CD4-positive, alpha-beta T cell treated with Interleukin-17A for 4 hours (primary cell): ENCODE results near the gene FCRLA.
"Not testable (repeated sequence)": the region's sequence is repeated elsewhere in the genome, so short reads cannot be mapped to it uniquely, and the experiment has no call there.

Source experiments
- DNase-seq: peaks from one replicate; pipeline ENCODE4 v3.0.0-alpha.2; 2020; ENCODE audit warnings: mixed read lengths

FCRLA gene

DNA sequence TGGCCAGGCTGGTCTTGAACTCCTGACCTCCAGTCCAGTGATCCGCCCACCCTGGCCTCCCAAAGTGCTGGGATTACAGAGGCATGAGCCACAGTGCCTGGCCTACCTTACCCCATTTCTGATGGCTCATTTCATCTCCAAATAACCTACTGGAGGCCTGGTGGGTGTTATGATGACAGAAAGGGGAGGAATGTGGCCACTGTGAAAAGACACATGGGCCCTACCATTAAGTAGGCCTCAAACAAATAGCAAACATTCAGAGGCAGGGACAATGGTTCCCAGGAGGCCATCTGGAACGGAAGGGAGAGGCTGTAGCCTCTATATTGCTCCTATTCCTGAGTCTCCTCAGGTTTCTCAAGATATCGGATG, 932 bp upstream of the FCRLA start:
- DNase-seq: no peak

DNA sequence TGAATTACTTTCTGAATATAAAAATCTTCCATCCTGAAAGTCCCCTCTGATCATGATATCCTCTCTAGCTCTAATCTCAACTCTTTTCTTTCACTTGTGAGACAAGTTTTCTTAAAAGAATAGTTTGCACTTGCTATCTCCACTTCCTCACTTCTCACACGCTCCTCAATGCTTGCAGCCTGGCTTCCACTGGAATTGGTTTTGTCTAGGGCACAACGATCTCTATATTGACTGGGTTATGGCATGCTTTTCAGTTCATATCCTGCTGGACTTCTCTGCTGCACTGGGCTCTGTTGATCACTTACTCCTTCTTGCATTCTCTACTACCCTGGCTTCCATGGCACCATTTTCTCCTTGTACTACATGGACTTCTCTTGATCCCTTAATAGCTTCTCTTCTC, 474 bp downstream of the FCRLA start:
- DNase-seq: no peak

DNA sequence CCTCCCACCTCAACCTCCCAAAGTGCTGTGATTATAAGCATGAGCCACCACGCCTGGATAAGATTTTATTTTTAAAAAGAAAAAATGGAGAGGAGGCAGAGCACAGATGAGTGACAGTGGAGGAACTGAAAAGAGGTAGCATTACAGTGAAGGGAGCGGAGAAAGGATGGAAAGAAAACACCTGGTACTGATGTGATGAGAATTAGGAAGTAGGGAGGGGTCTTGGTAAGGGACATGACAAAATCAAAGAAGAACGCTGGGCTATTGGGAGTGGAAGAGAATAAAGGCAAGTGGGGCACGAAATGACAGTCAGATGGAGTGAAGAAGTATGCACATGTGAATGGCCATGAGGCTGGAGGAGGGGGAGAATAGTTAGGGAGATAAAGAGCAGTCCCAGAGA, 2.3 kb downstream of the FCRLA start:
- DNase-seq: no peak

DNA sequence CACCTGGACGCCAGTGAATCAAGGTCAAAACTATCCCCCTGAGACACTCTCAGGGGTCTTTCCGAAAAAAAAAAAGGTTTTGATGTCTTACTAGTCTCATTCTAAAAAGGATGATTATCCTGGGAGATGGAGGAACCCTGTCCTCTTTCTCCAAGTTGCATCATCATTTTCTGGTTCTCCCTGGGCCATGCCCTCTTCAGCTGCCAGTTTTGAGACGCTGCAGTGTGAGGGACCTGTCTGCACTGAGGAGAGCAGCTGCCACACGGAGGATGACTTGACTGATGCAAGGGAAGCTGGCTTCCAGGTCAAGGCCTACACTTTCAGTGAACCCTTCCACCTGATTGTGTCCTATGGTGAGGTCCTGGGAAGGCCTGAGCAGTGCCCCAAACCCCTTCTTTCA, 3.5 kb downstream of the FCRLA start:
- DNase-seq: no peak

DNA sequence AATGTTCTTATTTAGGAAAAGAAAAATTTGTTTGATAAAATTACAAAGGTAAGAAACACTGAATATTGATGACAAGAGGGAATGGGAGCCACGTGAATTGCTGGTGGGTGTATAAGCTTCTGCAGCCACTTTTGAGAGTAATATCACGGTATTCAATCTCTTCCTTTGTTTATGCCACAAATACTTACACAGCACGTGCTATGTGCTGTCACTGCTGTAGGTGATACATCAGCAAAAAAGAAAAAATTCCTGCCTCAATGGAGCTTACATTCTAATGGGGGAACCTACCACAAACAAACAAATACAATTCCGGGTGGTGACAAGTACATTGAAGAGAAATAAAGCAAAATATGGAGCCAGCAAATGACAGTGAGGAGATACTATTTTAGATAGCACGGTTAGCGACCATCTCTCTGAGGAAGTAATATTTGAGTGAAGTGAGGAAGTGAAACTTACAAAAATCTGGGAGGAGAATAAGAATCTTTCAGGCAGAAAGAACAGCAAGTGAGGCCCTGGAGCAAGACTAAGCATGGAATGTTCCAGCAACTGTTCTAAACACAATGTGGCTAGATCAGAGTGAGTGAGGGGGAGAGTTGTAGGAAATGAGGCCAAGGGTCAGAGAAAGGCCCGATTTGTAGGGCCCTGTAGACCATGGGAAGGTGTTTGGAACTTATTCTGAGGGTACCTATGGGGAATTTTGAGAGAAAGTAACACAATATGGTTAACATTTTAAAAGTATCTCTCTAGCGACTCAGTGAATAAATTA, 11.7 kb downstream of the FCRLA start:
- DNase-seq: no peak

DNA sequence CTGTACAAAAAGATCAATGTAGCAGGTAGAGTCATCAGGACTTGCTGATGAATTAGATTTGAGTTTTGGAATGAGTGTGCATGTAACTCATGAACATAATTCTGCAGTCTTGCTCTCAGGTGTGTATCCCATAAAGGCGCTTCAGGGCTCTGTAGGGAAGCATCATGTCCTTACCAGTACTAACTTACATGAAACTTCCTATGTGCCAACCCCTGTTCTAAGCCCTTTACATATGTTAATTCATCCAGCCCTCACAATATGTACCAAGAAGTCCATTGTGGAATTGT, 12.2 kb downstream of the FCRLA start:
- DNase-seq: no peak

DNA sequence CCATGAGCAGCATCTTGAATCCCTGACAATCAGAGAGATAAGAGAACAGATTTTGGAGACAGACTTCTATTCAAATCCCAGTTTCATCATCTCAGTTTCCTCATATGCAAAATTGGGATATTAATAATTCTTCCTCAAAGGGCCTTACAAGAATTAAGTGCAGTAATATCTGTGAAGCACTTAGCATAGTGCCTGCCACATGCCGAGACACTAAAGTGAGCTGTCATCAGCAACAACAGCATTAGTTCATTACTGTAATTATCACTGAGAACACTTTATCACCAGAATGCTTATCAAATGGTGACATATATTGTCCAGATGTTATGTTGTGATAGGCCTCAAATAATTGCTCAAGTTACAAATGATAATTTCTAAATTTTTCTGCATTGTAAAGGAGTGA, 13.4 kb downstream of the FCRLA start:
- no peak for DNase-seq

DNA sequence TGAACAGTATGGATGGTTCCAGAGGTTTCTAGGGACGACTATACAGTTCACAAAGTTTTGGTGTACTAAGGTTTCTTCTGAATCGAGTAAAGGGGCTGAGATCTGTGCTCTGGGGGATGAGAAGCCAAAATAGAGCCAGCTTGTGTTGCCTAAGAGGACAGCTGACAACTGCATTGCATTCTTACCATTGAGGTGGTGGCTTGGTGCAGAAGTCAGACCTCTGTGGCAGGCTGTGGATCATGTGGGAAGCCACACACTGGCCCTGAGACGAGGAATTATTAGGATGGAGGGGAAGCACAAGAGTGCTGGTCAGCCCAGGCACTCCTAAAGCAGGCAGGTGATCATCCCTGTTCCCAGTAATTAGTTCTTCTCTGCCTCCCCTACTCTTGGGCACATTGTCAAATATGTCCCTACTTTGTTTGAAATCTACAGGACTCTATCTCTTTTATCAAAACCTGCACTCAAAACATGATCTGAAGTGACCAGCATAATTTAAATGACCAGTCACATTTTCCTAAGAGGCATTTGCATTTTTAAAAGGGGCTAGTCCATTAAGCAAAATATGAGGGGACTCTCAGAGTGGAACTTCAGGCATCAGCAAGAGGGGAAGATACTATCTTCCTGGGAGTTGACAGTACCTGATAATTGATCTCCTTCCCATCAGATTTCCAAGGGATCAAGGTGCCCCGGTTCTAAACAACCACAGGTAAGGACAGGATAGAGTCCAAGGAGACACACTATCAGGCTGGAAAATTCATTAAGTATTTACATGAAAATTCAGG, 14.1 kb downstream of the FCRLA start, which contains the start of gene FCRLB:
FCRLB (plus strand) TSS at position 589 of the 782 bp plus-strand sequence. CDS start 1,129 bp downstream, outside the sequence.
- no peak for DNase-seq

DNA sequence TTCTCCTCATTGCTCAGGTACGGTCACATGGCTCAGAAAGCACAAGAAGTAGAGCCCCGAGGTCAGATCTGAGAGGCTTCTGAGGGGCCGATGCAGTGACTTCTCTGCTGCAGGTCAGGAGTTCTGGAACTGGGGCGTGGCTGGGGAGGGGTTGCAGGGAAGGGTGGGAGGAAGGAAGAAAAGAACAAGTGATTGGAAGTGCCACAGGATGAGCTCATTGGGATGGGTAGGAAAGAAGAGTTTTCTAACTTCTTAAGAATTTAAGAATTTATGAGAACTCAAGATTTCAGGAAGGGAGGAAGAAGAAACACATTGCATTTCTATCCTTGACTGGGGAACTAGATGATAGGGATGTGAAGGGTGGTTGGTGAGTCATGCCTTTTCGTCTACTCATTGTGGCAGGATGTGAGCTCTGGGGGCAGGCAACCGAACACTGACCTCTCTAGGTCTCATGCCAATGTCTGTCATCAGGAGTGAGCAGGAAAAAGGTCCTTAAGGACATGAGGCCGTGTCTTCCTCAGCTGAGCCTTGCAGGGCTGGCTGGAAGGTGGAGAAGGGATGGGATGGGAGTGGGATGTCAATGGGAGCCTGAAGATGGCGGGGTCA, 14.8 kb downstream of the FCRLA start:
- DNase-seq: no peak

DNA sequence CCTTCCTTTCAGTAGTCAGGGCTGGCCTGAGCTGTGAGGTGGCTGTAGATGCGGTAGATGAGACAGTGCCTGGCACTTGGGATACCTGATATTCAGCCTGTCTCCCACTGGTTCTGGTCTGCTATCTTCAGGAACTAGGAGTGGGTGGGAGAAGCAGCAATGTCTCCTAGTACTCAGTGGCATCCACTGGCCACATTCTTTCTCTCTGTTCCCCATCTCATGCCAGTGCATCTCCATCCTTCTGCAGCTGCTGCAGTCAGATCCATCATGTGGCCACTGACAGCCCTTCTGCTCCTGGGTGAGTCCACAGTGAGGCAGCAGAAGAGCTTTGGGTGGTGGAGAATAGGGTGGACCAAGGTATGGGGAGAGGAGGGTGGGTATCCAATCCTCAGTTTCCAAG, 15.4 kb downstream of the FCRLA start:
- no peak for DNase-seq

DNA sequence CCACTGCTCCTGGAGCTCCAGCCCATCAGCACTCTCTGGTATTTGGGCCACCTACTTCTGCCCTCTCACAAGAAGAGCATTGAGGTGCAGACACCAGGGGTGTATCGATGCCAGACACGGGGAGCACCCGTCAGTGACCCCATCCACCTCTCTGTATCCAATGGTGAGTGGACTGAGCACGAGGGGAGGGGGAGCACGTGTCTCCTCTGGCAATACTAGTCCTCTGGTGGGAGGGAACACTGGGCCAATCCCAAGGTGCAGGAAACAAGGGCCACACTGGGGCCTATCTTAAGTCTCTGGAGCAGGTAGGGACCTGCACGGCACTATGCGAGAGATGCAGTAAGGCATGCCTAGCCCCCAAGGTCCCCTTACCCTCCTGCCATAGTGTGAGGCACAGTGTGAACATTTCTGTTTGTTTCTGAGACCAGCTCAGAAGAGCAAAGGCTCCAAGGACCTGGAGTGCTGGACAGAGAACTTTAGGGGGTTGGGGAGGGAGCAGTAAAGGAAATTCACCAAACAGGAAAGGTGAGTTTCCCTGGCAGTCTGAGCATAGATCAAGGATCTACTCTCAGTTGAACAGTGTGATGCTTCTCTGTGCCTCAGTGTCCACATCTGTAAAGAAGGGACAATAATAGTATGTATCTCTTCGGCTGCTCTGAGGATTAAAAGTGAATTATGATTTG, 16.6 kb downstream of the FCRLA start:
- no peak for DNase-seq

DNA sequence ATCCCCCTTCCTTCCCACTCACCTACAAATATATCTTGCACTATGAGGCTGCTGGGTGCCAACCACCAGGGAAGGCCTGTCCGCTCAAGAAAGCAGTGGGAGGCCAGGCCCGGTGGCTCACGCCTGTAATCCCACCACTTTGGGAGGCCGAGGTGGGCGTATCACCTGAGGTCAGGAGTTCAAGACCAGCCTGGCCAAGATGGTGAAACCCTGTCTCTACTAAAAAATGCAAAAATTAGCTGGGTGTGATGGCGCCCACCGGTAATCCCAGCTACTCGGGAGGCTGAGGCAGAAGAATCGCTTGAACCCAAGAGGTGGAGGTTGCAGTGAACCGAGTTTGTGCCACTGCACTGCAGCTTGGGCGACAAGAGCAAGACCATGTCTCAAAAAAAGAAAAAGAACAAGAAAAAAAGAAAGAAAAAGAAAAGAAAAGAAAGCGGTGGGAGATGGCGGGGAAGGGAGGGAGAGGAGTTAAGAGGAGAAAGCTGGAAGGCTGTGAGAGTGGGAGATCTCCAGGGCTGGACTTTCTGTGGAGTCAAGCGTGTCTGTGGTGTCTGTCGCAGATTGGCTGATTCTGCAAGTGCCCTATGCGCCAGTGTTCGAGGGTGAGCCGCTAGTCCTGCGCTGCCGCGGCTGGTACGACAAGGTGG, 18.4 kb downstream of the FCRLA start:
- DNase-seq: not testable (repeated sequence)

DNA sequence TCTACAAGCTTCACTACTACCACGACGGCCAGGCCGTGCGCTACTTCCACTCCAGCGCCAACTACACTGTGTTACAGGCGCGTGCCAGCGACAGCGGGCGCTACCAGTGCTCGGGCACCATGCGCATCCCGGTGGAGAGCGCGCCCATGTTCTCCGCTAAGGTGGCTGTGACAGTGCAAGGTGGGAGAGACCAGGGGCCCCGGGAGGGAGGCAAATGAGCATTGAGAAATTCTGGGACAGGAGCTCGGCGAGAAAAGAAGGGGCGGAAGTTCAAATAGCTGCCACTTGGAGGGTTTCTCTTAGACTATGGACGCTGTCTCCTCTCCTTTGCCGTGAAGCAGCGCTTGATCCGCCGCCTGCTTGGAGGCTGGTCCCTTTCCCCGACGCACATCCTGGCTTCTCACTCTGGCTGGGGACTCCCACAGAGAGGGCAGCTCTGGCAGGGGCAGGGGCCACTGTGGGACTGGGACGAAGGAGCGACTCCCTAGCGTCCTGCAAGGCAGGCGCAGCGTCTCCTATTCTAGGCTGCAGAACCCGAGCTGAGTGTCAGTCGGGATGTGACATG, 19.0 kb downstream of the FCRLA start:
- peak; percentile 56 for DNase-seq

DNA sequence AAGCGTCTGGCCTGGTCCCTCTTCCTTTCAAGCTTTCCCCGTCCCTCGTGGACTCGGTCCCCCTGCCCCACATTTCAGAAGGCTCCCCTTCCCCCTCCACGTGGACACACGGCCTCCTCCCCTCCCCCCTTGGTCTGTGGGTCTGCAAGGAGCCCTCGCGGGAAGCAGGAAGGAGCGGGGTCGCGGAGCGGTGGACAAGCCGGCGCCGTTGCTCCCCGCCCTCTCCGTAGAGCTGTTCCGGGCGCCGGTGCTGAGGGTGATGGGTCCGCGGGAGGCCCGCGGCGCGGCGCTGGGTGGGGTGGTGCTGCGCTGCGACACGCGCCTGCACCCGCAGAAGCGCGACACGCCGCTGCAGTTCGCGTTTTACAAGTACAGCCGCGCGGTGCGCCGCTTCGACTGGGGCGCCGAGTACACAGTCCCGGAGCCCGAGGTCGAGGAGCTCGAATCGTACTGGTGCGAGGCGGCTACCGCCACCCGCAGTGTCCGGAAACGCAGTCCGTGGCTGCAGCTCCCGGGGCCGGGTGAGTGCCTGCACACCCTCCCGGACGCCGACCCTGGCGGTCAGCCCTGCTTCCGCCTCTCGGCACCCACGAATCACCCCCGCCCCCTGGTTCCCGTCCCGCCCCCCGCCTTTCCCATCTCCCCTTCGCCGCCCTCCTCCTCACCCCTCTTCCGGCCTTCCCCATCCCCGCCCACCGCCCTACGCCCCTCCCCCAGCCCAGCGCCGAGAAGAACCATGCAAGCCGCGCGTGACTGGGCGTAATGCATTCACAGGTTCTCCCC, 19.6 kb downstream of the FCRLA start:
- peak; percentile 88 for DNase-seq

DNA sequence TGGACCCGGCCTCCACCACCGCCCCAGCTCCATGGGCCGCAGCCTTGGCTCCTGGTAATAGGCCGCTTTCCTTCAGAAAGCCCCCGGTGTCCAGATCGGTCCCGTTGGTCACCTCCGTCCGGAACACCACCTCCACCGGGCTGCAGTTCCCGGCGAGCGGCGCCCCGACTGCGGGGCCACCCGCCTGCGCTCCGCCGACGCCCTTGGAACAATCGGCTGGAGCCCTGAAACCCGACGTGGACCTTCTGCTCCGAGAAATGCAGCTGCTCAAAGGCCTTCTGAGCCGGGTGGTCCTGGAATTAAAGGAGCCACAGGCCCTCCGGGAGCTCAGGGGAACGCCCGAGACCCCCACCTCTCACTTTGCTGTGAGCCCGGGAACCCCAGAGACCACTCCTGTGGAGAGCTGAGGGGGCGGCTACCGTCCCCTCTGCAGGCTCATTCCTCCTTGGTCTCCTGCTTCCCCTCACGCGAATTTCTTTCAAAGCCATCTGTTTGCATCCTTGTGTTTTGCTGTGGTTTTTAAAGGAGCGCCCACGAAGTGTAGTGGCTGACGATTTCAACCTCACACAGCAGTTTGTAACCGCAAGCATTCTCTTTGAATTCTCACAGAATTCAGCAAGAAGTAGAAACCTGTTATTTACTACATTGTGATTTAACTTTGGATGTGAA, 20.4 kb downstream of the FCRLA start:
- peak; percentile 61 for DNase-seq

DNA sequence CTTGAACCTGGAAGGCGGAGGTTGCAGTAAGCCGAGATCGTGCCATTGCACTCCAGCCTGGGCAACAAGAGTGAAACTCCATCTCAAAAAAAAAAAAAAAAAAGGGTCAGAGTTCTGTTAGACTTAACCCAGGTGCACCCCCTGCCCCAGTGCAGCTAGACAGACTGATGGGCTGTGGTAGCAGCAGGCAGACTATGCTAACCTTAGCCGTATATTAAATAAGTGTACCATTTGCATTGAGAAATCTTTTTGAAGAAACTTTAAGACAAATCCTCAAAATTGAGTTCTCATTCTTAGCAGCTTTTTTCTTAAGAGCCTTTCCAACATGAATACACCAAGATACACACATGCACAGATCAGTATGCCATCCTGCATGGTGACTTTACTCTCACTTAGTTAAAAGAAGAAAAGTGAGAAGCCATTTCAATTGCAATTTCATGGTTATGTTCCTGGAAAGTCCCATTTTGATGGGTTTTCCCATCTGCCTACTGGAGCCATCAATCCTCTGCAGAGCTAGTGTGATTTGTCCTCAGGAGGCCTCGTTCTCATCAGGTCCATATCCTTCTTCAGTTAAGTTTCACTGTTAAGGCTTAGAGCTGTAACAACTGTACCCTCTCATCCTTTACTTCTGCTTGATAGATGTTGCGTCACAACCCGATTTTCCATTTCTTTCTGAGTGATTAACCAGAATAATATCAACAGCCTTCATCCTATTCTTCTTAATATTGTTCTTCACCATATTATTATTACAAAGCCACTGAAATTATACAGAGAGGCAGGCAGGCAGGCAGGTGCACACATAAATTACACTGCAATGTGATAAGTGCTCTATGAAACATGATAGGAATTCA, 21.6 kb downstream of the FCRLA start:
- no peak for DNase-seq

DNA sequence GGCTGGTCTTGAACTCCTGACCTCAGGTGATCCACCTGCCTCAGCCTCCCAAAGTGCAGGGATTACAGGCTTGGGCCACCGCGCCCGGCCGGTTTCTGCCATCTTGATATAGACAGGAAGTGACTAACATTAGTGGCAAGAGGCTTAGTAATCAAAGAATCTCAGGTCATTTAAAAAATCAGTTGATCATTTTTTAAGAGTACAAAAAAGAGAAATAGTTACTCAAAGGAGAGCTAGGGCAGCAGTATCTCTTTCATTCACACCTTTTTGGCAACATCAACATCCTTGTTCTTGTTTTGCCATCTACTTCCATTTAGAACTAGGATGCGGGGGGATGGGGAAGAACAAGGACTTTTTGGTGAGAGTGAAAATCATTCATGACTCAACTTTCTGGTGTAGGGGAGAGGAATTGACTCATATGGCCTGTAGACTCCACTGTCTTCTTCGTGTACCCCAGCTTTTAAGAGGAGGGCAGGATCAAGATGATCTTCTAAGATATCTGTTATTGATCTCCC, 23.1 kb downstream of the FCRLA start:
- peak; percentile 48 for DNase-seq

DNA sequence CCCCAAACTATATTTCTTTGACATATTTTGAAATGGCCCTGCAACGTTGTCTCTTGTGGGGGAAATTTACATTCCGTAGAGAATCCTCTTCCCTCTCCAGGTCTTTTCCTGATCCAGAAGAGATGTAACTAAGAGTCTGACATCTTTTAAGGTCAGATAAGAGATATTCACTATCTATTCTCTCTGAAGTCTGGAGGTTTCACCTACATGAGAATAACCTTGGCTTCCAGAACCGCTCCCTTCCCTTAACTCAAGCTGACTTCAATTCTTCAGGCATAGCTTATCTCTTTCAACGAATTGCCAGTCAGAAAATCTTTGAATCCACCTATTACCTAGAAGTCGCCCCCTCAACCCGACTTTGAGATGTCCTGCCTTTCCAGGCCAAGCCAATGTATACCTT, 24.2 kb downstream of the FCRLA start:
- no peak for DNase-seq

DNA sequence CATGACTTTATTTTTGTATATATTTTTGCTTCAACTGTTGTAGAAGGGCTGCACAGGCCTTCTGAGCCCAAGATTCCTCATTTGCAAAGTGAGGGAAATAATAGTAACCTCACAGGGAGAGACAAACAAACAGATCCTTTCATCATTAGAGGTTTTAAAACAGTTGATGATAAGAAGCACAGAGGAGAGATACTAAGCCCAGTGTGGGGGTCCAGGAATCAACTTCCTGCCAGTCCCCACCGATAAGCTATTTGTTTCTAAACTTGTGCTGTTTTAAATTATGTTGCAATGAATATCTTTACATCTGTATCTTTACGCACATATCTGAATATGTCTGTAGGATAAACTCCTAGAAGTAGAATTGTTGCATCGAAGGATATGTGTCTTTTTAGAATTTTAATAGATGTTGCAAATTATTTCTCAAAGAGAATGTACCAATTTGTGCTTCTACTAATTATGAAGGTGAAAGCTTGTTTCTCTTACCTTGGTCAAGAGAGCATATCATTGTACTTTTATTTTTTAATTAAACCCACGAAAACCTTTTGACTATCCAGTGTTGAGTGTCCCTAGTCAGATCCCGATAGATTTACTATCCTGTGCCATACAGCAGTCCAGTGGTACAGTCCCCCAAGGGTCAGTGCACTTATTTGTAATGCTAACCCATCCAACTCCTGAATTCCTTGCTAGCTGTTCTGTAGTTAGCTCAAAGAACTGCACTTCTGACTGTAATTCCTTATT, 25.1 kb downstream of the FCRLA start:
- DNase-seq: no peak
